Peyer's patch (tissue), 4 donors: Measurements from ENCODE around the gene LGALSL.

Experiments
- POLR2A ChIP-seq, 2 donors: fragments of 450-650 bp; IDR thresholded peaks; one replicate each; pipeline ENCODE4 v1.5.1; 2017; ENCODE audit warnings: antibody characterized with exemption in 2 of 2, mild to moderate bottlenecking in 2 of 2, moderate library complexity in 2 of 2
- TF ChIP-seq, protein P1 (sequence below), 6 experiments: fragments of 450-650 bp in 4 of 6; fragments of 200-600 bp in 2 of 6; sonication (generic) in 1 of 6; IDR thresholded peaks; one replicate each; pipeline ENCODE4 v1.5.1; 2017 to 2019; ENCODE audit warnings: antibody characterized with exemption in 6 of 6, mild to moderate bottlenecking in 3 of 6, moderate library complexity in 1 of 6

DNA sequence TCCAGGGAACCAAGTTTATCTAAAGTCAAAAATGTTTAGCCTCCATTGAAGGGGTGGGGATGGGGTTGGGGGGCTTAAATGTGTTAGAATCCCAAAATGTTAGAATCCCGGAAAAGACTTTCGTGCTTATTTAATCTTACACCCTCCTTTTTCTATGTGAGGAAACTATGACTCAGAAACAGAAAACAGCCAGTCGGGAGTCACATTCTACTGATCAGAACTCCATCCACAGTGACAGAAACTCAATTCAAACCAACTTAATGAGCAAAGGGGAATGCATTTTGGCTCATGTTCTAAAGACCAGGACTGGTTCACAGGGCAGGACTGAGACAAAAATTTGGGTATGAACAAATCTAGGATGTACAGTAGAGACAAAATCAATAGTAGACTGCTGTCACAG is 38.3 kb downstream of the LGALSL start:
- TF ChIP-seq, protein P1, sequence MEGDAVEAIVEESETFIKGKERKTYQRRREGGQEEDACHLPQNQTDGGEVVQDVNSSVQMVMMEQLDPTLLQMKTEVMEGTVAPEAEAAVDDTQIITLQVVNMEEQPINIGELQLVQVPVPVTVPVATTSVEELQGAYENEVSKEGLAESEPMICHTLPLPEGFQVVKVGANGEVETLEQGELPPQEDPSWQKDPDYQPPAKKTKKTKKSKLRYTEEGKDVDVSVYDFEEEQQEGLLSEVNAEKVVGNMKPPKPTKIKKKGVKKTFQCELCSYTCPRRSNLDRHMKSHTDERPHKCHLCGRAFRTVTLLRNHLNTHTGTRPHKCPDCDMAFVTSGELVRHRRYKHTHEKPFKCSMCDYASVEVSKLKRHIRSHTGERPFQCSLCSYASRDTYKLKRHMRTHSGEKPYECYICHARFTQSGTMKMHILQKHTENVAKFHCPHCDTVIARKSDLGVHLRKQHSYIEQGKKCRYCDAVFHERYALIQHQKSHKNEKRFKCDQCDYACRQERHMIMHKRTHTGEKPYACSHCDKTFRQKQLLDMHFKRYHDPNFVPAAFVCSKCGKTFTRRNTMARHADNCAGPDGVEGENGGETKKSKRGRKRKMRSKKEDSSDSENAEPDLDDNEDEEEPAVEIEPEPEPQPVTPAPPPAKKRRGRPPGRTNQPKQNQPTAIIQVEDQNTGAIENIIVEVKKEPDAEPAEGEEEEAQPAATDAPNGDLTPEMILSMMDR (IDR thresholded peaks at IDR 0.05): no peak
- TF ChIP-seq POLR2A (IDR thresholded peaks at IDR 0.05): no peak
